Stimulated activated CD4-positive, alpha-beta T cell treated with anti-CD3 and anti-CD28 coated beads, TNF-alpha, amount 100 ng/mL, for 48 hours (primary cell): Measurements from ENCODE around the gene RNF166.

Source experiments
- DNase-seq, 3 donors: peaks; one replicate each; pipeline ENCODE4 v3.0.0-alpha.2; 2020; ENCODE audit warnings: low read depth in 3 of 3

RNF166 gene

DNA sequence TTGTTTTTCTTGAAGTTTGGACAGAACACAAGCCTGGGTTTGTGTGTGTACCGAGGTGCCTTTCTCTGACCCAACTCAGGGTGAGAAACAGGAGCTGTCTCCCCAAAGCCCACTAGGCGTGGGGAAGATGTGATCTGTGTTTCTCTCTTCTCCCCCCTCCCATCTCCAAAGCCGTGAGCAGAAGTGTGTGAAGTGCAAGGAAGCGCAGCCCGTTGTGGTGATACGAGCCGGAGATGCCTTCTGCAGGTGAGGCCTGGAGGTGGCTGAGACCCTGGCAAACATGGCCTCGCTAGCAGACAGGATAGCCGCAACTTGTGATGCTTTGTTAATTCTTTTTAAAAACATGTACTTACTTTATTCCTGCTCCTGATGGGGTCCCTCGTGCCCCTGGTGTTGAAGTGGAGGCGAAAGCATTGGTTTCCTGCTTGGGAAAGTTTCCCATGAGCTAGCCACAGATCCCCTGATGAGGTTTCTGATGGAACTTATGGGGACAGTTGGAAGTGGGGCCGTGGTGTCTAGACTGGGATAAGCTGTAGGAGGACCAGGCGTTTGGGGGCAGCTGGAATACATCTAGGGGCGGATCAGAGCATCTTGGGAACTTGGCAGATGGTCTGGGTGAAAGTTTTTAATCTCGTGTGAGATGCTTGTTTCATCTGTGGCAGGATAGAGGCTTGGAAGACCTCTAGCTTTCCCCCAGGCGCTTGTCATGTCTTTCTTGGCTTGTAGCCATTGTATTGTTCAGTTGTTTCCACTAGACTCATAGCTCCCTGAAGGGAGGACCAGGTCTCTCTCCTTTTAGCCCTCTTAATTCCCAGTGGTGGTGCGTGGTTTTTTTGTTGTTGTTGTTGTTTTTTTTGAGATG, 988 bp upstream of the RNF166 start:
- no peak for DNase-seq

DNA sequence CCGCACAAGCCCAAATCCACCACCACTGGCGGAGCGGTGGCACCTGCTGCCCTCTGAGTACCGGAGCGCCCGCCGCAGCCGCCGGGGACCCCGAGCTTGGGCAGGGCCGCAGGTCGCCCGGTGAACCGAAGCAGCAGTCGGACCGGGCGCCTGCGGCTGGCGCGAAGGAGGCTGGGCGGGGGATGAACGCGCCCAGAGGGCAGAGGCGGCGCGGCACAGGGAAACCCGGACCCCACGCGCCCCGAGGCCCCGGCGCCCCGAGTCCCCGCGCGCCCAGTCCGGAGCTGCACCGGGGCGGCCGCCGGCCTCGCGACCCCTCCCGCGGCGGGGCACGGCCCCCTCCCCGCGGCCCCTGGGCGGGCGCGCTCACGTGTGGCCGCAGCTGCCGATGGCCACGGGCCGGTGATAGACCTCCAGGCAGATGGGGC, 393 bp downstream of the RNF166 start:
- DNase-seq = no peak

DNA sequence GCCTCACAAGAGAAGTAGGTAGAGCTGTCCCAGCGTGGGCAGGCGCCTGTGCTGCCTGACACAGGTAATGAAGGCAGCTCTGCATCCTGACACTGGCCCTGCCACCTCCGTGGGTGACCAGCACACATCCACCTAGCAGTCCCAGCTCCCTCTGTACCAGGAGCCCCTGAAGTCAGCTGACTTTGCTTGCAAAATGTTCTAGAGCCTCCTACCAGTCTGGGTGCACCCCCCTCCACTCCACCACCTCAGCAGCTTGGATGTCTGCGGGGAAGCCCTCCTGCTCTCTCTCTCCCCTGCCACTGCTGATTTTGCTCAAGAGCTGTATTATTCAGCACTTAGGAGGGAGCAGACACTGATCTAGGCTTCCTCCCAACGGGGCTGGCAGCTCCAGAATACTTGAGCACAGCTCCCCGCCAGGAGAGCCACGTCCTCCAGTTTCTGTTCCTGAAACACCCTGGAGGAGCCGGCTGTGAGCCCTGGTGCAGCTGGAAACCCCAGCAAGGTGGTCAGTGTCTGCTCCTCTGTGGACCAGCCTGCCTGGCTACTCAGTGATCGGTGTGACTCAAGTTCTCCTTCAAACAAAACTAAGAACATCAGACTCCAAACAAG, 1.0 kb downstream of the RNF166 start:
- no peak for DNase-seq

DNA sequence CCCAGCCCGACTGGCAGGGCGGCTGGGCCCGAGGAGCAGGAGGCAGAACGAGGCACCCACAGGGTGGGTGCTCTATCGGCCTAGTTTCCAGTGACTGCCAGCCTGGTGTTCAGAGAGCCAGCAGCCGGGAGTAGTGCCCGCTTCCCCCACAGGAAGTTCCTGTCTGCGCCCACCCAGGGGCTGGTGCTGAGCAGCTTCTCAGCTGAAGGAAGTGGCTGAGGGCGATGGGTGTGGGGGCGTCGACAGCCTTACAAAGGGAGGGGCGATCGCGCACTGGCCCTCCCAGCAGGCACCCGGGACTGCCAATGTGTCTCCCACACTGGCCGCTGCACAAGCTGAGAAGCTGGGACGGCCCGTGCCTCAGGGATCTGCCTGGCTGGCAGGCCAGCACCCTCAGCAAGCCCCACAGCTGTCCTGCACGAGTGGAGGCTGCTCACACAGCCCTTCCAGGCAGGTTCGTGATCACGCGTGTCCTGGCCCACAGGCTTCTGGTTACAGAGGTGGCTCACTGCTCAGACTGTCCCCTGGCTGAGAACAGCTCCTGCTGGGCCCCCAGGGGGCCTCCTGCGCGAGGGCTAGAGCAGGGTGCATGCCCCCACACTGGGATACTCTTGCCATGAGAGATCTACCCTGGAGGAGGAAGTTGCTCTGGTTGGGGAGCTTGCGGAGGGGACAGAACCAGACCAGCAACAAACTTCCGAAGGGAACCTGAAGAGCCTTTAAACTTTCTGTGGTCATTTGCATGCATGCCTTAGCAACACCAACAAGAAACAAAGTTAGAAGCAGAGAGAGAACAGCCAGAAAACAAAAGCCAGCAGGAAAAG, 2.5 kb downstream of the RNF166 start:
- DNase-seq = peak in 2 of 3 donors; percentile 48 to 73

DNA sequence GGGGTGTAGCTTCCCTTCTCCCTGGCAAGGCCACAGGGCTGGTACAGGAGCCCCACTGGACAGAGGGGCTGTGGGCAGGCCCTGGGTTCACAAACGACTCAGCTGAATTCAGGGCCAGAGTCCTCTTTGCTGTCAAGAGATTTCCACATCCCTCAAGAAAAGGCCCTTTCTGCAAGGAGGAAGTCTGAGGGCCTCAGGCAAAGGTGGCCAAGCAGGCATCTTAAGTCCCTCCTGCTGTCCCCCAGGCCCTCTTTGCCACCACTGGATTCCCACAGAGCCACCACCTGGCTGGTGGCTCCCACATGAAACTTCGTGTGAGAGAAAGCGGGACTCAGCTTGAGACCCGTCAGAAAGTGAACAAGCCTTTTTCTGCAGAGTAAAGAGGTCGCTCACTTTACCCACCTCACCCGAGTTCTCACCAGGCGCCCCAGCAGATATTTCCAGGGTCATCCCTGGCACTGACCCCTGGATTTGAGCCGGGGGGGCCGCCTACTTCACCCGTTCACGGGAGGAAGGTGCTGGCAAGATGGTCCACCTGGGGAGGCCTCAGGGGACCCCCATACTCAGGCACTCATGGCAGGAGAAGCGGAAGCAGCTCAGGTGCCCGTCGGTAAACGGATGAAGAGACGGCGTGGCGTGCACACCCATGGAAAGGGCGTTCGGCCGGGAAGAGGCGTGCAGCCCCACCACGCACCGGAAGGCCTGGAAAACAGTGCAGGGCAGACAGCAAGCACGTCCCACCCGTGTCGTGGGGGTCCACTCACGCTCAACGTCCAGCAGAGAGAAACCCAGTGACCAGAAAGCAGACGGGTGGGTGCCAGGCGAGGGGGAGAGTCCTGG, 3.6 kb downstream of the RNF166 start:
- DNase-seq = peak in 1 of 3 donors; percentile 26

DNA sequence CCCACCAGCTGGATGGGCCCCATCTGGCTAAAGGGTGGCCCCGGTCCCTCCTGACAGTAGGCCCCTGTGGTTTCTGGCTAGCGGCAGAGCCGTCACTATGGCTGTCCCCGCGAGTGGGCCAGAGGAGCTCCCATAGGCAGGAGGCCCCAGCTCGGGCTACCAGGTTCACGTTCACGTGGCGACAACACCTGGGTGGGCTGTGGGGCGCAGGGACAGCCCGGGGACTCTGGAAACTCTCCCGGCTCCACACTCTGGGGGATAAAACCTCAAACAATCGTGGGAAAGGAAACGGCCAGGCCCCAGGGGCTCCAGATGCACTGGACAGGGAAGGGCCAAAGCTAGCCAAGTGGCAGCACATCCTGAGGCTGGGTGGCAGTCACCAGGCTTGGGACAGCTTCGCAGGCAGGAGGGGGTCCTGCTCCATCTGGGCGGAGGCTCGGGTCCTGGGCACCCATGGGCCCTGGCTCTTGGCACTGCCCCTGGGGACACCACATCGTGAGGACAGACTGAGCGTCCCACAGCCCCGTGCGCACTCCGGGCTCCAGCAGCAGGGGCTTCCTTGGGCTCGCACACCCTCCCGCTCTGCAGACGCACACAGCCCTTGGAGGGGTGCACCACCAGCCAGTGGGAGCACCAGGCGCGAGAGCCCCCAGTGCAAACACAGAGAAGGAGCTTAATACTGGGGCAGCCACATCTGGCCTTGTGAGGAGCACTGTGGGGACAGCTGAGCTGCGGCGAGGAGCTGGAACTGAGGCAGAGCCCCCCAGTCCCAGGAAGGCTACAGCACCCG, 4.4 kb downstream of the RNF166 start:
- peak in 1 of 3 donors; percentile 31 for DNase-seq

DNA sequence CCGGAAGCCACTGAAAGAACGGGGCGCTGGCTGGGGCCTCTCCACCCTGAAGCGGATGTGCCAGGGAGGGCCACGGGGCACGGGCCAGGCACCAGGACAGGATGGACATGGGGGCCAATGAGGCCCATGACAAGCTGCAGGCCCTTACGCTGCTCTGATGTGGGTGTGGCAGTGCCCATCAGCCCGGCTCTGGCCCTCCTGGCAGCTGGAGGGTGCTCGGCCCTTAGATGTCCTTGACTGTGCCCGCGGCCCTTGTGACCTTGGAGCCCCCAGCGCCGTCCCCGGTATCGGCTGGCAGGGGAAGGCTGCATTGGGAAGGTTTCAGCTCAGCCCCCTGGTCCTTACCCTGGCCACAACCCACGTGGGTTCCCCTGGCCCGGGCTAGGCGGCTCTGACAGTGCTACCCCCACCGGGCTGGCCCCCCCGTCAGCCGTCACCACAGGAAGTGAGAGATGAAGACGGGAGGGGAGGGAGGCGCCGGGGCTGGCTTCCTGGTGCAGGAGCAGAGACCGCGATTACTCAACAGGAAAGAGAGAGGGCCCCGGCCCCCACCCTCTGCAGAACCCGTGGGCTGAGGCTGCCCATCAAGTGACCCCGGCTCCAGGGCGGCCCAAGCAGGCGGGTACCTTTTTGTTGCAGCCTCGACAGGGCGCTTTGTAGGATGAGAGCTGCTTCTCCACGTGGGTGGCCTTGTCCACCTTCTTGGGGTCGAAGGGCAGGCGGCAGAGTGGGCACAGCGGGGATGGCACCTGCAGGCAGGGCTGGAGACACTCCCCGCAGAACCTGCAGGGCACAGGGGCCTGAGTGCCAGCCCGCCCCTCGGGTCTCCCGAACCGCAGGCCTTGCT, 5.3 kb downstream of the RNF166 start:
- DNase-seq = peak; percentile 85 to 94 (median 89)

DNA sequence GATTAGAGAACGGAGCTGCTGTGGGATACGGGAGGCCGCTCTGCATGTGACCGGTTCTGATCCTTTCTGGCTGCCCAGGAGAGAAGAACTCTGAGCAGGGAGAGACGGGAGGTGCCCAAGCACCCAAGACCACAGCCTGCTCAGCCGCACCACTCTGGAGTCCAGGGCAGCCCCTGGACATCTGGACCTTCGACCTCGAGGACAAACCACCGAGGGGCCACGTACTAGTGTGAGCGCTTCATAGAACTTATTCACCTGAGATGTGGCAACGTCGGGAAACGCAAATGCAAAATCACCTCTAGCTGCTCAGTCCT, 5.9 kb downstream of the RNF166 start:
- no peak for DNase-seq

DNA sequence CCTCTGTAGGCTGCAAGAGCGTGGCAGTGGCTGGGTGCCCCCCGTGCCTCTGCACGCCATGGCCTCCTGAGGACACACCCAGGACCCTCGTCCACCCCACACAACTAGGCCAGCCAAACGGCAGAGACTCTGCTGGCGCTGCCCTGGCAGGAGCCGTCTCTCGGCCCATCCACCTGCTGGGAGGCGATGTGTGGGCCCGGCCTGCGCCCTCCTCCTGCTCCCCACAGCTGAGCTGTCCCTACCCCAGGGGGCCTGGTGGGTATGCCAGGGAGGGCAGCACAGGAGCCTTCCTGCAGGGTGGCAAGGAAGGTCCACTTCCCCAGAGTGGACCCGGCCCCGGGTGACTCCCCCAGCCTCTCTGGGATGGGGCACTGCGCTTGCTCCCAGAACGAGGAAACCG, 7.0 kb downstream of the RNF166 start:
- no peak for DNase-seq

DNA sequence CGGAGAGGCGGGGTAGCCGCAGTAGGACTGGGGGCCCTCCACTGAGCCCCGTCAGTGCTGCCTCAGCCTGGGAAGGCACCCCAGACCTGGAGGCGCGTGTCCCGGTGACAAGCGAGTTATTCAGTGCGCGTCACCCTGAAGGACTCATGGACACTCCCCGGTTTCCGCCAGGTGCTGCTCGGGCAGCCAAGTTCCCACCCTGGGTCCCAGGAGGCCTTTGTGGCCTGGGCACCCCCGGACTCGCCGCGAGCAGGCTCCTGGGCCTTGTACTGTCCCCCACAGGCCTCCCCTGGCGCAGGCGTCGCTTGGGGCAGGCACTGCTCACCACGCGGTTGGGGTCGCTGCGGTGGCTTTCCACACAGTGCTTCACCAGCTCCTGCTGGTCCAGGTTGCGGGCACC, 7.6 kb downstream of the RNF166 start:
- no peak for DNase-seq

DNA sequence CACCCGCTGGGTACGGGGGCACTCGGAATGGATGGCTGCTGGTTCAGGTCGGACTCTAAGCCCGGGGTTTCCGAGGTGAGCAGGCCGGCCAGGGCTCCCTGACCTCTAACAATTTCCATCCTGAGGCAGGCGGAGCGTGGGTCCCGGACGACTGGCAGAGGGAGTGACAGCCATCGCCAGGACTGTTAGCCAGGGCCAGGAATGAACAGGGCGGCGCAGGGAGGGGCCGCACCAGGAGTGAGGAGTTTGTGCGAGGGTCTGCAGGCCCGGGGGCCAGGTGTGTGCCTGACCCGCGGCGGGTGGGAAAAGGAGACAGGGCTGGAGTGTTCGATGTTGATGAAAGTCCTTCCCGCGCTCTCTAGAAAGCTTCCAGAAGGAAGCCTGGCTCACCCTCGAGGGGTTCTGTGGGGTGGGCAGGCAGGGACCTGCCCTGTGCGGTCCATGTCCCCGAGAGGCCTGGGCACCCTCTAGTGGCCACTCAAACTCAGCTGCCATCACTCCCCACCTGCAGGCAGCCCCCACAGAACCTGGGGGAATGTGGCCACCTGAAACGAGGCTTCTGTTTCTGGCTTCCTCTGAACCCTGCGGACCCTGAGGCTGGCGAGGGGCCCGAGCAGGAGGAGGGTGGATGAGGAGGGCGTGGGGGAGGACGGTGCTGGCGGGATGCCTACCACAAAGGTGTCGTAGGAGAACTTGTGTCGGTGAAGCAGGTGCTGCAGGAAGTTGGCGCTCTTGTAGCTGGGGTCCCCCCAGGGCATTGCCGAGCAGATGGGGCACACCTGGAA, 8.2 kb downstream of the RNF166 start:
- no peak for DNase-seq

DNA sequence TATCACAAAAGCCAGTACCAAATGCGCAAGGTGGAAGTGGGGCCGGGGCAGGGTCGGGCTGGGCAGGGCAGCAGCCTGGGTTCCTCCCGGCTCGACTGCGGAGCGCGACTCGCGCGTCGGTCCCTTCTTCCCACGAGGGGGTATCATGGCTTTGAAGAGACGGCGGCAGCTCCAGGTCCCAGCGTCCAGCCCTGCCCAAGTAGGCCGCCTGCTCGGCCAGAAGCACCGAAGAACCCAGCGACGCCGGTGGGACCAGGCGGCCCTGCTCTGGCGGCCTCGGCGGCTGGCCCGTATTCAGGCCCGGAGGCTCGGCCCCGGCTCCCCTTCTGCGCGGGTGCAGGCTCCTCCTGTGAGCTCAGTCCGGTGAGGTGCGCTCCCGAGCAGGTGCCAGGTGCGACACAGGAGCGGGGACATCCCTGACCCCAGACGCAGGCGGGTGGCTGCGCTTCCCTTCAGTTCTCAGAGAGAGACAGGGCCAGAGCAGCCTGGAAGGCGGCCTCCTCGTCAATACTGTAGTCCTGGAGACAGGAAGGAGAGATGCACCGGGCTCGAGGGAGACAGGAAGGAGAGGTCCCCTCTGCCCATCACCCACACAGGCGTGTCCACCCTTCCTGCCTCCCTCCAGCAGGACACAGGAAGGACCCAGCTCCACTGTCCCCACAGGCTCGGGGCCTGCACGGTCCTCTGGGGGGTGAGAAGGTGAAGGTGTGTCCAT, 8.9 kb downstream of the RNF166 start:
- DNase-seq = no peak

DNA sequence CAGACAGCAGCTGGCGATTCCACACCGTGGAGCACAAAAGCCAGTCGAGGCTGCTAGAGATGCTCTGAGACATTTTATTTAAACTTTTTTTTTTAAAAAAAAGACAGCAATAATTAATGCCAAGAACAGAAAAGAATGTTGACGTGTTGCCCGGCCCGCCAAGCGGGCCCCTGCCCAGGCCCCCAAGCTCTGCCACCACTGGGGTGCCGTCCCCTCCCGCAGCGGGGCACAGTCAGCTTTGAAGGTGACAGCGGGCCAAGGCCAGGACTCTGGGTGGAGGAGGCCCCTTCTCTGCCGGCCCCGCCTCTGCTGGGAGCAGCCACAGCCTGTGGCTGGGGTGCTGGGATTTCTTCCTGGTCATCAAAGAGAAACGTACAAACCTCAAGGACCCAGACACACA, 9.8 kb downstream of the RNF166 start:
- no peak for DNase-seq

DNA sequence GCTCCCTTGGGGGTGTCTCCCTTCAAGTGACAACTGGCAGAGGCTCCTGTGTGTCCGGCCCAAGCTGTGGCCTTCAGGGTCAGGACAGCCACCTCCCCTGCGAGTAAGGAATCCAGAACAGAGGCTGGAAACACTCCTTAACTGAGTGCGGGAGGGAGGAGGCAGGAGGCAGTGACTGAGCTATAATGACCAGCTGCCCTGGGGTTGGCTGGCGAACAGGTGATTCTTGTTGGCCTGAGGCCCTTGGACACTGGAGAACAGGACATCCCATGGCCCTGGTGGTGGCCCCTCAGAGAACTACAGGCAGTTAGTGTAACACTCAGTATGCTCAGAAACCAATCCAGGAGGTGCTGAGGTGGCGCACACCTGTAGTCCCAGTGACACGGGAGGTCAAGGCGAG, 10.5 kb downstream of the RNF166 start:
- DNase-seq = no peak

DNA sequence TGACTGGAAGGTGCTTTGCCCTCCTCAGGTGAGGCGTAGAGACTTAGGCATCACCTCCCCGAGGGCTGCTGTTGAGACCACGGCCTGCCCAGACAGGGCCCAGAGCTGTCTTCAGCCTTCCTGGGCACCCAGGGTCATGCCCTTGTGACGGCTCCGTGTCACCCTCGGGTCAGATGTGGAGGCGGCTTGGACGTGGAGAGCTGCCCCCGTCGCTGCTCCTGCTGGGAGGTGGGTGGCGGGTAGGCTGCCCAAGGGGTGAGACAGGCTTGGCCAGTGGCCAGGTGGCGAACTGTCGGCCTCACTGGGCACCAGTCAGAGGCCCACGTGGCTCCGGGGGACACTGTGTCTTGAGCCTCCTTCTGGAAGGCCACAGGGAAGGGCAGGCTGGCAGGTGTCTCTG, 11.0 kb downstream of the RNF166 start:
- no peak for DNase-seq

DNA sequence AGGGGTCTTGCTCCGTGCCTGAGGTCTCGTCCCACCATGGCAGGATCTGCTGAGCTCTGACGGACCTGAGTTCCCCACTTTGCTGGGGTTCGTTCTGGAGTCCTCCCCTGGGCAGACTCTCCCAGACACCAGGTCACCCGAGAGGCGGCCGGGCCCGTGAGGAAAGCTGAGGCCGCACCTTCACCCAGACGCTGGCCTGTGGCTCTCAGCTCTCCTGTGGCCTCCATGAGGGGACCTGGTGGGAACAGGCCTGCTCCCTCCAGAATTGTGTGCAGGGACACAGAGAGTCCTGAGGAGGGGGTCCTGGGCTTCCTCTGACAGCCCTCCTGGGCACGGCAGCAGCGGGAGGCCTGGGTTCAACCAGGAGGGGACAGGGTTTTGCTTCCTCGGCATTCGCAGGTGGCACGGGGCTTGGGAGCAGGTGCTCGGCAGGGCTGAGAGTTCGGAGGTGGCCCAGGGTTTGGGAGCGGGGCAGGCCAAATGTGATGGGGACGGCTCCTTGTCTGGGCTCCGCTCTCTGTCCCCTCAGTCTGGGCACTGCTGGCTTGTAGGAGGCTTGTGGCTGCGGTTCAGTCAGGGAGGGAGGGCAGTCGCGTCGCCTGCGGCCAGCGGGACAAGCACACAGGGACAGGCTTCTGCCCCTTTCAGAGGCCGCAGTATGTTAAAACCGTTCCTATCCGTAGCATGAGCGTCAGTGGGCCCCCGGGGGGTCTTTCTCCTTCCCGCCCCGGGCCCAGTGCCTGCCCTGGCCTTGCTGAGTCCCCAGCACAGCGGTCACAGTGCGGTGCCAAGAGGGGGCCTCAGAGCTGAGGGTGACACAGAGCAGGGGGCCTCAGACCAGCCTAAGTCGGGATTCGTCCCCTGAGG, 11.8 kb downstream of the RNF166 start:
- no peak for DNase-seq

DNA sequence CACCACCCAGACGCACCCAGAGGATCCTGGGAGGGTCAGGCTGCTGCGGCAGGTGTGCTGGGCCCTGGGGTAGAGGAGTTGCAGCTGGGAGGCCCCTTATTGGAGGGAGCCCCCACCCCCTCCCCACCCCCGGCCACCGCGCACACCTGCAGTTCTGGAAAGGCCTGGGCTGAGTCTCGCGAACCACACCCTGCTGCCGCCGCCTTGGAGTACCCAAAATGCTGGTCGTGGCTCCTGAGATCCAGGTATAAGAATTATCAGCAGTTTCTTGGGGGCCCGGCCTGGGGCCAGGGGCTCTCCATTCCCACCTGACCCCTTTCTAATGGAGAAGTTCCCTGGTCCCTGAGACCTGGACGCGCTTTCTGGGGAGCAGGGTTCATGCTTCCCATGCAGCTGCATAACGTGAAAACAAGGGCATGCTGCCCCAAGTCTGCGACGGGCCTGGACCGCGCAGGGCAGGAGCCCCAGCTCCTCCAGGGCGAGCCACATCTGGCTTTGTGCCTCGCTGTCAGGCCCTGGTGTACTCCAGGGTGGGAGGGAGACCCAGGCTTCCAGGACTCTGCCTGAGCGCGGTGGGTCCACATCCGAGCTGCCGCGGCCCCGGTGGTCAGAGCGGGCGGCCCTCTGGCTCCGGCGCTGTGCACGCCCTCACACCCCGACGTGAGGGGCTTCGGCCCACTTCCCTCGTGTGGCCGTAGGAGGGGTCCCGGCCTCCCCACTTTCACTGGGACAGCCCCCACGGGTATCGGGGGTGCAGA, 12.6 kb downstream of the RNF166 start:
- no peak for DNase-seq
